ENCODE data around the gene CDK19.

DNA sequence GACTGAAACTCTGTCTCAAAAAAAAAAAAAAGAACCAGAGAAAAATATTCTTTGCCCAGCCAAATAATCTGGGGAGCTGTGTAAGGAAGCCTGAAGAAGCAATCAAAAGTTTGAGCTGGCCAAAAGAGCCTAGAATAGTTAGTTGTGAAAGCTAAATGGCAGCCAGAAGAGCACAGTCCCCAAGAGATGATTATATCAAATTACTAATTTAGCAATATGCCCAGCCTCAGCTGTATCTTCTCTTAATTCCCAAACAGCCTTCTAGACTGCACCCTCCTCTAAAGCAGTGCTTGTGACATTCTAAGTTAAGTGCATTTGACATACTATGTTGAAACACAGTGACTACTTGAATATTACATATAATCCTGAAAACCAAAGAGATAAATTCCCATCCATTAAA is 38.9 kb downstream of the CDK19 start:
- TF ChIP-seq, protein P1, sequence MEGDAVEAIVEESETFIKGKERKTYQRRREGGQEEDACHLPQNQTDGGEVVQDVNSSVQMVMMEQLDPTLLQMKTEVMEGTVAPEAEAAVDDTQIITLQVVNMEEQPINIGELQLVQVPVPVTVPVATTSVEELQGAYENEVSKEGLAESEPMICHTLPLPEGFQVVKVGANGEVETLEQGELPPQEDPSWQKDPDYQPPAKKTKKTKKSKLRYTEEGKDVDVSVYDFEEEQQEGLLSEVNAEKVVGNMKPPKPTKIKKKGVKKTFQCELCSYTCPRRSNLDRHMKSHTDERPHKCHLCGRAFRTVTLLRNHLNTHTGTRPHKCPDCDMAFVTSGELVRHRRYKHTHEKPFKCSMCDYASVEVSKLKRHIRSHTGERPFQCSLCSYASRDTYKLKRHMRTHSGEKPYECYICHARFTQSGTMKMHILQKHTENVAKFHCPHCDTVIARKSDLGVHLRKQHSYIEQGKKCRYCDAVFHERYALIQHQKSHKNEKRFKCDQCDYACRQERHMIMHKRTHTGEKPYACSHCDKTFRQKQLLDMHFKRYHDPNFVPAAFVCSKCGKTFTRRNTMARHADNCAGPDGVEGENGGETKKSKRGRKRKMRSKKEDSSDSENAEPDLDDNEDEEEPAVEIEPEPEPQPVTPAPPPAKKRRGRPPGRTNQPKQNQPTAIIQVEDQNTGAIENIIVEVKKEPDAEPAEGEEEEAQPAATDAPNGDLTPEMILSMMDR (IDR thresholded peaks at IDR 0.05 in 4 of 5, conservative IDR thresholded peaks at IDR 0.05 in 1 of 5), result no peak
- no peak for TF ChIP-seq POLR2A (IDR thresholded peaks at IDR 0.05)
